MCF 10A (cell line): Measurements from ENCODE around the gene LDLRAD4. TPM values are rescaled to one million over a fixed set of nuclear protein-coding genes. Genes with fewer than 3 reads are reported as not detected.

ENCODE experiments used
- BruUV-seq: library from RNA; stranded (reverse); fragments of 400-500 nt; replicated peaks from 2 replicates; lab custom pipeline; 2021; lab: Mats Ljungman, UMichigan
- CTCF ChIA-PET: fragments of 300-600 bp; sonication (Branson Sonifier 250); formaldehyde crosslinking; extraction: SDS; loops from one replicate; lab custom pipeline; 2021; ENCODE audit warnings: antibody characterized with exemption, inconsistent platforms; lab: Yijun Ruan, JAX
- POLR2A ChIA-PET: fragments of 300-600, 350-650 bp; sonication (Branson Sonifier 250); formaldehyde crosslinking; extraction: SDS; loops from one replicate; lab custom pipeline; 2020; ENCODE audit warnings: antibody characterized with exemption, inconsistent platforms; lab: Yijun Ruan, JAX
- DNase-seq: peaks from one replicate; pipeline ENCODE4 v3.0.0-alpha.2; 2018; ENCODE audit not compliant: unreplicated experiment
- H3K27ac Mint-ChIP-seq: one replicate; pipeline ENCODE4 v1.8.0; 2022; ENCODE audit warnings: mild to moderate bottlenecking, low read depth, mixed read lengths; ENCODE audit not compliant: unreplicated experiment
- H3K27me3 Mint-ChIP-seq: one replicate; pipeline ENCODE4 v1.8.0; 2022; ENCODE audit warnings: mixed read lengths; ENCODE audit not compliant: insufficient read depth, unreplicated experiment
- H3K36me3 Mint-ChIP-seq: one replicate; pipeline ENCODE4 v1.8.0; 2022; ENCODE audit warnings: mild to moderate bottlenecking, moderate library complexity, mixed read lengths; ENCODE audit not compliant: insufficient read depth, unreplicated experiment
- H3K4me1 Mint-ChIP-seq: one replicate; pipeline ENCODE4 v1.8.0; 2022; ENCODE audit warnings: mixed read lengths; ENCODE audit not compliant: insufficient read depth, unreplicated experiment
- H3K4me3 Mint-ChIP-seq: one replicate; pipeline ENCODE4 v1.8.0; 2022; ENCODE audit warnings: mild to moderate bottlenecking, moderate library complexity, mixed read lengths; ENCODE audit not compliant: unreplicated experiment
- H3K9me3 Mint-ChIP-seq: one replicate; pipeline ENCODE4 v1.8.0; 2022; ENCODE audit warnings: mixed read lengths; ENCODE audit not compliant: unreplicated experiment
- CTCF ChIP-seq: fragments of 200-600 bp; IDR thresholded peaks from one replicate; pipeline ENCODE4 v1.8.0; 2022; ENCODE audit warnings: antibody characterized with exemption, mild to moderate bottlenecking; ENCODE audit not compliant: unreplicated experiment
- intact Hi-C: fragments of 100-400 bp; cut with micrococcal nuclease; formaldehyde crosslinking; loops from 2 replicates; pipeline ENCODE4 v1.14.1; 2022
- total RNA-seq: library from RNA; stranded (reverse); gene quantifications from 2 replicates; pipeline ENCODE4 v1.2.3, GENCODE V29; 2022

Gene LDLRAD4
- total RNA-seq, 1 experiment from 2014 or later = not detected

- Mint-ChIP-seq H3K4me1 (peaks cover 5% of the 10 kb centered on the region), H3K27me3 (peaks cover 74% of the 10 kb centered on the region), H3K36me3 (no peaks in the 10 kb centered on the region), H3K9me3 (no peaks in the 10 kb centered on the region), H3K27ac (no peak overlapping the region), H3K4me3 (no peak overlapping the region)
- intact Hi-C loops = loop anchor here (10.0 kb wide), 1 partner anchor 397 kb away; no protein-coding TSS in a partner anchor
- POLR2A ChIA-PET = no interaction called here
- TF ChIP-seq CTCF = no peak
- BruUV-seq = no TSS peak
- DNase-seq = no peak
- CTCF ChIA-PET = interaction anchor here (0.6 kb wide), 1 partner anchor 314 kb away, joined by 3 read pairs; no protein-coding TSS in a partner anchor
Measured at GRCh38 chr18:13217971-13218367, 591 bp upstream of the LDLRAD4 start.

GRCh38 chr18:13218997-13219396 is 437 bp downstream of the LDLRAD4 start:
- Mint-ChIP-seq H3K27me3 (peaks cover 69% of the 10 kb centered on the region), H3K9me3 (no peaks in the 10 kb centered on the region), H3K4me1 (peaks cover 5% of the 10 kb centered on the region), H3K36me3 (no peaks in the 10 kb centered on the region), H3K4me3 (no peak overlapping the region), H3K27ac (no peak overlapping the region)
- POLR2A ChIA-PET = no interaction called here
- TF ChIP-seq CTCF = no peak
- no TSS peak for BruUV-seq
- DNase-seq = no peak
- CTCF ChIA-PET = no interaction called here
- intact Hi-C loops = loop anchor here (10.0 kb wide), 1 partner anchor 396 kb away; no protein-coding TSS in a partner anchor

GRCh38 chr18:13219593-13220159 is 1.1 kb downstream of the LDLRAD4 start:
- TF ChIP-seq CTCF = no peak
- H3K27ac Mint-ChIP-seq = no peak overlapping the region
- no peaks in the 10 kb centered on the region for H3K36me3 Mint-ChIP-seq
- DNase-seq = no peak
- H3K4me3 Mint-ChIP-seq = no peak overlapping the region
- no peaks in the 10 kb centered on the region for H3K9me3 Mint-ChIP-seq
- intact Hi-C loops = loop anchor here (10.0 kb wide), 1 partner anchor 395 kb away; no protein-coding TSS in a partner anchor
- peaks cover 62% of the 10 kb centered on the region for H3K27me3 Mint-ChIP-seq
- ChIA-PET POLR2A (interaction anchor here (0.8 kb wide), 1 partner anchor 23 kb away, joined by 4 read pairs; no protein-coding TSS in a partner anchor), CTCF (interaction anchor here (0.6 kb wide), 1 partner anchor 321 kb away, joined by 3 read pairs; no protein-coding TSS in a partner anchor)
- H3K4me1 Mint-ChIP-seq = peaks cover 5% of the 10 kb centered on the region
- BruUV-seq = no TSS peak

- ChIA-PET CTCF (interaction anchor here (0.6 kb wide), 1 partner anchor 320 kb away, joined by 3 read pairs; no protein-coding TSS in a partner anchor), POLR2A (interaction anchor here (0.8 kb wide), 1 partner anchor 22 kb away, joined by 4 read pairs; no protein-coding TSS in a partner anchor)
- no peaks in the 10 kb centered on the region for H3K36me3 Mint-ChIP-seq
- BruUV-seq = no TSS peak
- no peak overlapping the region for H3K4me3 Mint-ChIP-seq
- H3K27ac Mint-ChIP-seq = no peak overlapping the region
- no peaks in the 10 kb centered on the region for H3K9me3 Mint-ChIP-seq
- peaks cover 5% of the 10 kb centered on the region for H3K4me1 Mint-ChIP-seq
- no peak for TF ChIP-seq CTCF
- intact Hi-C loops = no loop called here
- DNase-seq = no peak
- H3K27me3 Mint-ChIP-seq = peaks cover 54% of the 10 kb centered on the region
Measured at GRCh38 chr18:13220361-13220991, 1.9 kb downstream of the LDLRAD4 start.
